Adipocyte (in vitro differentiated cells): ENCODE results near the gene CFAP46.
A peak's percentile ranks its signal among the peaks of the same experiment; 100 is the strongest.
"Not testable (repeated sequence)": the region's sequence is repeated elsewhere in the genome, so short reads cannot be mapped to it uniquely, and the experiment has no call there.

ENCODE experiments used
- DNase-seq: peaks from one replicate; pipeline ENCODE4 v3.0.0-alpha.2; 2015; ENCODE audit warnings: low read depth
- H3K27me3 ChIP-seq: replicated peaks from 2 replicates; pipeline ENCODE4 v1.7.0; 2013; ENCODE audit warnings: mild to moderate bottlenecking, low read length, moderate library complexity; ENCODE audit not compliant: control insufficient read depth, insufficient read depth
- H3K36me3 ChIP-seq: 2 replicates; pipeline ENCODE4 v1.7.0; 2013; ENCODE audit warnings: low read length, mild to moderate bottlenecking, moderate library complexity; ENCODE audit not compliant: control insufficient read depth, insufficient read depth, severe bottlenecking
- H3K4me1 ChIP-seq: 2 replicates; pipeline ENCODE4 v1.7.0; 2013; ENCODE audit warnings: mild to moderate bottlenecking, low read length, moderate library complexity; ENCODE audit not compliant: control insufficient read depth, insufficient read depth
- H3K4me3 ChIP-seq: 2 replicates; pipeline ENCODE4 v1.7.0; 2013; ENCODE audit warnings: mild to moderate bottlenecking, low read length, moderate library complexity
- H3K9ac ChIP-seq: 2 replicates; pipeline ENCODE4 v1.7.0; 2013; ENCODE audit warnings: mild to moderate bottlenecking, low read length, moderate library complexity
- H3K9me3 ChIP-seq: 2 replicates; pipeline ENCODE4 v1.7.0; 2013; ENCODE audit warnings: mild to moderate bottlenecking, low read length, moderate library complexity; ENCODE audit not compliant: control insufficient read depth

CFAP46 gene

GRCh38 chr10:132793871-132794849, 148.2 kb downstream of the CFAP46 start:
- no peak for DNase-seq
- H3K9ac ChIP-seq, result no peak overlapping the region
- no peaks in the 10 kb centered on the region for H3K36me3 ChIP-seq
- peaks cover 25% of the 10 kb centered on the region for H3K27me3 ChIP-seq
- H3K9me3 ChIP-seq, result no peaks in the 10 kb centered on the region
- no peak overlapping the region for H3K4me3 ChIP-seq
- no peaks in the 10 kb centered on the region for H3K4me1 ChIP-seq

- Histone ChIP-seq H3K27me3 (peaks cover 25% of the 10 kb centered on the region), H3K9ac (no peak overlapping the region)
Observed at GRCh38 chr10:132793213-132793612, 149.2 kb downstream of the CFAP46 start.

GRCh38 chr10:132792796-132793195, 149.6 kb downstream of the CFAP46 start:
- Histone ChIP-seq H3K36me3 (no peaks in the 10 kb centered on the region), H3K9me3 (no peaks in the 10 kb centered on the region), H3K4me1 (no peaks in the 10 kb centered on the region), H3K4me3 (no peak overlapping the region), H3K9ac (no peak overlapping the region), H3K27me3 (peaks cover 23% of the 10 kb centered on the region)
- DNase-seq, result no peak

More at GRCh38 chr10:132793213-132793612, 149.2 kb downstream of the CFAP46 start:
- H3K4me1 ChIP-seq, result no peaks in the 10 kb centered on the region
- H3K4me3 ChIP-seq, result no peak overlapping the region
- no peak for DNase-seq
- H3K9me3 ChIP-seq, result no peaks in the 10 kb centered on the region
- H3K36me3 ChIP-seq, result no peaks in the 10 kb centered on the region

GRCh38 chr10:132792099-132792498, 150.3 kb downstream of the CFAP46 start:
- DNase-seq, H3K9ac ChIP-seq, H3K4me3 ChIP-seq, H3K4me1 ChIP-seq, H3K36me3 ChIP-seq, H3K9me3 ChIP-seq: not testable (repeated sequence)
- H3K27me3 ChIP-seq, result peaks cover 21% of the 10 kb centered on the region

GRCh38 chr10:132790934-132791829, 151.2 kb downstream of the CFAP46 start:
- Histone ChIP-seq H3K27me3 (peaks cover 12% of the 10 kb centered on the region), H3K36me3 (no peaks in the 10 kb centered on the region), H3K4me1 (no peaks in the 10 kb centered on the region)

GRCh38 chr10:132790470-132790869, 151.9 kb downstream of the CFAP46 start:
- Histone ChIP-seq H3K27me3 (peaks cover 12% of the 10 kb centered on the region), H3K4me1 (no peaks in the 10 kb centered on the region)

More at GRCh38 chr10:132790934-132791829, 151.2 kb downstream of the CFAP46 start:
- no peak overlapping the region for H3K4me3 ChIP-seq
- DNase-seq, result no peak
- no peak overlapping the region for H3K9ac ChIP-seq
- no peaks in the 10 kb centered on the region for H3K9me3 ChIP-seq

GRCh38 chr10:132789659-132790148, 152.7 kb downstream of the CFAP46 start:
- no peak overlapping the region for H3K4me3 ChIP-seq
- no peaks in the 10 kb centered on the region for H3K4me1 ChIP-seq
- H3K9me3 ChIP-seq, result no peaks in the 10 kb centered on the region
- DNase-seq, result no peak
- H3K9ac ChIP-seq, result no peak overlapping the region
- no peaks in the 10 kb centered on the region for H3K36me3 ChIP-seq
- H3K27me3 ChIP-seq, result peaks cover 12% of the 10 kb centered on the region

More at GRCh38 chr10:132790470-132790869, 151.9 kb downstream of the CFAP46 start:
- no peaks in the 10 kb centered on the region for H3K9me3 ChIP-seq
- H3K4me3 ChIP-seq, result no peak overlapping the region
- H3K36me3 ChIP-seq, result no peaks in the 10 kb centered on the region
- DNase-seq, result no peak
- no peak overlapping the region for H3K9ac ChIP-seq

GRCh38 chr10:132788831-132789219, 153.5 kb downstream of the CFAP46 start:
- Histone ChIP-seq H3K4me1 (no peaks in the 10 kb centered on the region), H3K27me3 (peaks cover 11% of the 10 kb centered on the region), H3K9me3 (no peaks in the 10 kb centered on the region), H3K36me3 (no peaks in the 10 kb centered on the region), H3K4me3 (no peak overlapping the region), H3K9ac (no peak overlapping the region)
- DNase-seq, result no peak

GRCh38 chr10:132788180-132788830, 154.1 kb downstream of the CFAP46 start:
- Histone ChIP-seq H3K27me3 (peaks cover 7% of the 10 kb centered on the region), H3K9ac (no peak overlapping the region), H3K36me3 (peaks cover 2% of the 10 kb centered on the region), H3K4me3 (no peak overlapping the region), H3K4me1 (no peaks in the 10 kb centered on the region), H3K9me3 (no peaks in the 10 kb centered on the region)
- DNase-seq, result peak; percentile 17

GRCh38 chr10:132787495-132788179, 154.7 kb downstream of the CFAP46 start:
- H3K27me3 ChIP-seq, result peaks cover under 1% of the 10 kb centered on the region
- peaks cover 9% of the 10 kb centered on the region for H3K36me3 ChIP-seq
- no peak overlapping the region for H3K4me3 ChIP-seq
- DNase-seq, result peak; percentile 14
- no peaks in the 10 kb centered on the region for H3K9me3 ChIP-seq
- H3K9ac ChIP-seq, result no peak overlapping the region
- no peaks in the 10 kb centered on the region for H3K4me1 ChIP-seq
